Measurements from ENCODE around the gene DHX35. TPM values are rescaled to one million over a fixed set of nuclear protein-coding genes. Genes with fewer than 3 reads are reported as not detected.

The DHX35 gene
- total RNA-seq, 1 experiment from 2014 or later = 11.2 TPM

- Histone ChIP-seq H3K4me3 (replicated peaks in 1 of 2; ENCODE audit: low read depth in 1 of 2, low read length in 2 of 2) (no peak overlapping the region), H3K9me2 (ENCODE audit: insufficient read depth) (no peaks in the 10 kb centered on the region), H4K20me1 (ENCODE audit: insufficient read depth) (no peaks in the 10 kb centered on the region), H3K27me3 (ENCODE audit: insufficient read depth, low read length) (no peaks in the 10 kb centered on the region), H3K9ac (ENCODE audit: low read length) (no peak overlapping the region), H3K79me2 (ENCODE audit: insufficient read depth, low read length) (peaks cover 69% of the 10 kb centered on the region), H3K4me2 (ENCODE audit: low read length) (no peak overlapping the region), H3K27ac (ENCODE audit: low read depth, low read length) (no peak overlapping the region), H3K4me1 (ENCODE audit: control insufficient read depth in 1 of 2, insufficient read depth in 2 of 2, low read length in 2 of 2) (no peaks in the 10 kb centered on the region), H3K9me3 (ENCODE audit: control insufficient read depth in 1 of 2, insufficient read depth in 1 of 2, low read depth in 1 of 2, low read length in 2 of 2) (no peaks in the 10 kb centered on the region), H3K36me3 (ENCODE audit: control insufficient read depth in 1 of 2, insufficient read depth in 2 of 2, low read length in 2 of 2) (peaks cover 55 to 56% of the 10 kb centered on the region in 2 experiments), H2AFZ (ENCODE audit: low read depth, low read length, poor library complexity, severe bottlenecking) (no peak overlapping the region)
- ChIA-PET CTCF (no interaction called here), POLR2A (no interaction called here), RAD21 (ENCODE audit: low non-redundant PET in 1 of 2, low total read pairs in 2 of 2, uncharacterized antibody in 2 of 2, unreplicated experiment in 2 of 2) (no interaction called here)
- no TSS peak for BruUV-seq (replicated peaks)
- no peak for DNase-seq (ENCODE audit: low read depth, low spot score)
- no peak for ATAC-seq
- intact Hi-C loops (cut with micrococcal nuclease) = no loop called here
- TF ChIP-seq CTCF (IDR thresholded peaks at IDR 0.05 in 2 of 3, conservative IDR thresholded peaks at IDR 0.05 in 1 of 3; ENCODE audit: borderline replicate concordance in 1 of 3, insufficient read depth in 1 of 3, low read depth in 2 of 3, low read length in 2 of 3) (no peak), ELF1 (IDR thresholded peaks at IDR 0.05; ENCODE audit: borderline replicate concordance, low read depth) (no peak), YY1 (IDR thresholded peaks at IDR 0.05; ENCODE audit: extremely low read depth, insufficient replicate concordance, low read depth, low read length) (no peak), FOSL1 (IDR thresholded peaks at IDR 0.05; ENCODE audit: low read depth) (no peak), RAD21 (IDR thresholded peaks at IDR 0.05; ENCODE audit: low read depth) (no peak), EZH2 (IDR thresholded peaks at IDR 0.05) (no peak), POLR2AphosphoS5 (IDR thresholded peaks at IDR 0.05; ENCODE audit: low read depth, low read length) (no peak), ATF3 (IDR thresholded peaks at IDR 0.05) (no peak), POLR2A (IDR thresholded peaks at IDR 0.05; ENCODE audit: borderline replicate concordance, extremely low read depth, insufficient read depth, insufficient read length) (no peak), TCF7L2 (IDR thresholded peaks at IDR 0.05; ENCODE audit: borderline replicate concordance, extremely low read depth, insufficient read depth, insufficient read length) (no peak), ZNF274 (IDR thresholded peaks at IDR 0.05; ENCODE audit: low read depth, low read length) (no peak), EZH2phosphoT487 (IDR thresholded peaks at IDR 0.05; ENCODE audit: borderline replicate concordance) (no peak), CBX3 (IDR thresholded peaks at IDR 0.05; ENCODE audit: low read depth) (no peak), SIN3A (IDR thresholded peaks at IDR 0.05; ENCODE audit: low read depth) (no peak), EGR1 (IDR thresholded peaks at IDR 0.05; ENCODE audit: low read depth) (no peak)
These were observed 14.2 kb upstream of the DHX35 start for GRCh38 chr20:38947931-38948362.

All from HCT116 (cell line).